Lung microvascular endothelial cell (primary cell): ENCODE results near the gene MAPRE2. TPM values are rescaled to one million over a fixed set of nuclear protein-coding genes. Genes with fewer than 3 reads are reported as not detected.
"Not testable (repeated sequence)": the region's sequence is repeated elsewhere in the genome, so short reads cannot be mapped to it uniquely, and the experiment has no call there.

ENCODE experiments used
- DNase-seq, 2 donors: peaks; one replicate each; pipeline versions ENCODE4 v3.0.0 to v3.0.0-alpha.2; 2010; ENCODE audit warnings: low read depth in 2 of 2
- total RNA-seq: library from RNA; depleted of rRNA; stranded (reverse); fragments of >200 nt; gene quantifications from 2 replicates; pipeline ENCODE4 v1.2.1, GENCODE V29; 2014

Gene MAPRE2
- total RNA-seq, 1 donor from 2014 or later: 21.2 TPM

- no peak for DNase-seq
Measured at GRCh38 chr18:35089891-35090550, 48.8 kb downstream of the MAPRE2 start.

- DNase-seq: no peak
Measured at GRCh38 chr18:35091841-35092240, 50.6 kb downstream of the MAPRE2 start.

- no peak for DNase-seq
Measured at GRCh38 chr18:35095983-35096676, 54.9 kb downstream of the MAPRE2 start.

GRCh38 chr18:35096677-35097011, 55.4 kb downstream of the MAPRE2 start:
- DNase-seq: no peak

GRCh38 chr18:35097195-35097594, 56.0 kb downstream of the MAPRE2 start:
- no peak for DNase-seq

- DNase-seq: no peak
Measured at GRCh38 chr18:35097763-35098162, 56.5 kb downstream of the MAPRE2 start.

- DNase-seq: no peak
Measured at GRCh38 chr18:35099911-35100310, 58.7 kb downstream of the MAPRE2 start.

- no peak for DNase-seq
Measured at GRCh38 chr18:35104391-35105051, 63.3 kb downstream of the MAPRE2 start.

- DNase-seq: no peak
Measured at GRCh38 chr18:35106013-35106844, 65.0 kb downstream of the MAPRE2 start.

- DNase-seq: no peak
Measured at GRCh38 chr18:35106845-35107148, 65.6 kb downstream of the MAPRE2 start.

GRCh38 chr18:35107216-35107615, 66.0 kb downstream of the MAPRE2 start:
- DNase-seq: no peak

GRCh38 chr18:35108088-35108487, 66.9 kb downstream of the MAPRE2 start:
- DNase-seq: not testable (repeated sequence)

- no peak for DNase-seq
Measured at GRCh38 chr18:35110059-35110458, 68.8 kb downstream of the MAPRE2 start.

- DNase-seq: peak in 1 of 2 donors; percentile 17
Measured at GRCh38 chr18:35110554-35111485, 69.6 kb downstream of the MAPRE2 start.

GRCh38 chr18:35112696-35113095, 71.5 kb downstream of the MAPRE2 start:
- DNase-seq: no peak

GRCh38 chr18:35114305-35114704, 73.1 kb downstream of the MAPRE2 start:
- no peak for DNase-seq

- no peak for DNase-seq
Measured at GRCh38 chr18:35116784-35117318, 75.6 kb downstream of the MAPRE2 start.

- no peak for DNase-seq
Measured at GRCh38 chr18:35117372-35117771, 76.2 kb downstream of the MAPRE2 start.

- DNase-seq: peak in 1 of 2 donors; percentile 10
Measured at GRCh38 chr18:35117951-35118411, 76.8 kb downstream of the MAPRE2 start.

GRCh38 chr18:35118641-35119040, 77.4 kb downstream of the MAPRE2 start:
- no peak for DNase-seq

- DNase-seq: no peak
Measured at GRCh38 chr18:35121038-35121437, 79.8 kb downstream of the MAPRE2 start.
